ENCODE results near the gene PMPCA.
"Not testable (repeated sequence)": the region's sequence is repeated elsewhere in the genome, so short reads cannot be mapped to it uniquely, and the experiment has no call there.

The PMPCA gene

DNA sequence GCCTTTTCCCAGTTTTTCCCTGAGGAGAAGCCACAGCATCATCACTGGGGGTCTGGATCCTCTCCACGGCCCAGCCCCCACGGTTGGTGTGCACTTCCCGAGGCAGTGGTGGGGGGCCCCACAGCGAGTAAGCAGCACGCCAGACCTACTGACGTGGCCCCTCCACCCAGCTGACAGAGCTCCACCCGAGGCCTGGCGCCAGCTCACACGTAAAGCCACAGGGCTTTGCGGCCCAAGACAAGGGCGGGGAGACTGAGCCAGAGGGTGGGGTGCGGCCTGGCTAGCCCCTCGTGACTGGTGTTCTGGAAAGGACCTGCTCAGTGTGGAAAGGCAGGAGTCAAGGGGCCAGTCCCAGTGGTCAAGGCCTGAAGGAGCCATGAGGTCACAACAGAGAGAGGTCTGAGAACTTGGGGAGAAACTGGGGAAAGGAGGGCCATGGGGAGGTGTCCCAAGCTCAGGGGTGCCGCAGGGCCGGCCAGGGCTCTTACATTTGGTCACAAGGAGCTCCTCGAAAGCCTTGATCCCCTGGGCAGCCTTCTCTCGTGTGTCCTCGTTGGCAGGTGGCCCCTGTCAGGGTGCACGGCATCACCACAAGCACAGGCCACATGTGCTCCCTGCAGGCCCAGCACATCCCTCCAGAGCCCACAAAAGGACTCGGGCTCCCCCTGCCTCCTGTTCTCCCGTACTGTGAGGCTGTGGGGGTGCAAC is 16.0 kb upstream of the PMPCA start:
- DNase-seq, result no peak

DNA sequence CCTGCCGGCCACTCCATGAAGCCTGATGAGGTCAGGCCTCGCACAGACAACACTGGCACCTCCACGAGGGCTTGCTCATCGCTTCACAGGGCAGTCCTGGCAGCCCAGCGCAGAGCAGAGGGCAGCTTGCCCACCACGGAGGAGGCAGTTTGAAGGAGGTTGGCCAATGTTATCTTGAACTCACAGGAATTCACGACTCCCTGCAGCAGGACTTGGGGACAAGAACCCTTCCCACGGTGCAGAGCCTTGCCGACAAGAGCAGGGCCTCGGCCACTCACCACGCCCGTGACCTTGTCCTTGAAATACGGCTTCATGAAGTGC is 15.5 kb upstream of the PMPCA start:
- no peak for DNase-seq

DNA sequence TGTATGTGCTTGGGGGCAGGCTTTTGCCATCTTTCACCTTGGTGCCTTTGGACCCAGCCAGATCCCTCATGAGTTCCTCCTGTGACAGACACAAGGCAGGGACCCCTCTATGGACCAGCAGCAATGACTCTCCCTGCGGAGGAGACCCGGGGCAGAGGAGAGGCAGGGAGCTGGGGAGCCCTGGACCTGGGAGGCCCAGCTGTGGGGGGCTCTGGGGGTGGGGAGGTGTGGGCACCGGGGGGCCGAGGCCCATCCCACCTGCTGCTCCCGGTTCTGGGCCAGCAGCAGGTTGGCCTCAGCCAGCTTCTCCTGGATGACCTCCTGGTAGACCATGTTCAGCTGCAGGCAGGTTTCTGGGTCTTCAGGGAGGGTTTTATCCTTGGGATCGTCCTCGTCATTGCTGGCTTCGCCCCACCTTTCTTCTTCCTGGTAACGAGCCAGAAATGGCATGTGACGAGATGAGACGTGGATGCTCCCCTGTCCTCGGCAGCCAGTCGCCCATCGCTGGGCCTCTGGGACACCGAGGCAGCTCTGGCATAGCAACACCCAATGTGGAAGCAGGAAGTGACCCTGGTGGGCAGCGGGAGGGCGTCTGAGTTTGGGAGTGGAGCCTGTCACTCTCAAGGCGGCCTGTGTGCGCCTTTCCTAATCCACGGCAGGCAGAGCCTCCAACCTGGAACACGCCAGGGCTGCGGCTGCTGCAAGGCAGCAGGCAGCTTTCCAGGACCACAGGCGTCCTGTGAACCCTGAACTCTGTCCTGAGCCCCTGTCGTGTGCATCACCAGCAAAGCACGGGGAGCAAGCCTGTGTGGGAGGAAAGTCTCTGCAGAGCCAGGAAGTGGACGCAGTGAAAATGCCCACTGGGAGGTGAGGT is 14.9 kb upstream of the PMPCA start:
- no peak for DNase-seq

DNA sequence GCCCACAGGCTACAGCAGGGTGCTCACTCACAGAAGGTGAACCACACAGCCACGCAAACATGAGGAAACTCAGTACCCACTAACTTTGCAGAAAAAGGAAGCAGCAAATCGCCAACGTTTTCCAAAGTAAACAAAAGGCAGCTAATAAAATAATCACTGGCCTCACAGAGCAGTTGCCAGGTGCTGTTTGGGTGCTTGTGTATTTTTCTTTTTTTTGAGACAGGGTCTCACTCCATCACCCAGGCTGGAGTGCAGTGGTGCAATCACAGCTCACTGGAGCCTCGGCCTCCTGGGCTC is 14.3 kb upstream of the PMPCA start:
- no peak for DNase-seq

DNA sequence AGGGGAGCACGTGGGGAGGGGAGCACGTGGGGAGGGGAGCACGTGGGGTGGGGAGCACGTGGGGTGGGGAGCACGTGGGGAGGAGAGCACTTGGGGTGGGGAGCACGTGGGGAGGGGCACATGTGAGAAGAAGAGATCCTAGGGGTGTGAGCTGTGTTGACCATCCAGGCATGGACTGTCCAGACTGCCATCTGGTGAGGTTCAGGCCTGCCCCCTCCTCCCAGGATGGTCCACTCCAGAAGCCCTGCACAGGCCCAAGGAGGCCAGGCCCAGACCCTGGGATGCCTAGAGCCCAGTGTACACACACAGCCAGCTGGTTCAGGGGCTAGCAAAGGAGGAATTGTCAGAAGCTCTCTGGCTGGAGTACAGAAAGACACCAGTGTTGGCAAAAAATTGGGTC is 12.8 kb upstream of the PMPCA start:
- no peak for DNase-seq

DNA sequence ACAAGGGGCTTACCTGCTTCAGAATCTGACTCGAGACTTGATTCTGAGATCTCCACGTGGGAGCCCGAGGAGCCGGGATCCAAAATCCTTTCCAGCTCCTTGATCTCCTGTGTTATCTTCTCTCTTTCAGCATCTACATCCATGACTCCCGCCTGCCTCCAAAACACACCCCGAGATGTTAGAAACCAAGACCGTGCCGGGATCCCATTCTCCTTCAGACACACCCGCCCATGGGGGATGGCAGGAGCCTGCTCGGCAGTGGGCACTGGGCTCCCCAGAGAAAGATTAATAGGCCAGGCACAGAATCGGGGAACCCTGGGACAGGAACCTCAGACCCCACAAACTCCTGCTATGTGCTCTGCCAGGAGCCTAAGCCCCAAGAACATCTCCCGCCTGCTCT is 12.2 kb upstream of the PMPCA start:
- no peak for DNase-seq

DNA sequence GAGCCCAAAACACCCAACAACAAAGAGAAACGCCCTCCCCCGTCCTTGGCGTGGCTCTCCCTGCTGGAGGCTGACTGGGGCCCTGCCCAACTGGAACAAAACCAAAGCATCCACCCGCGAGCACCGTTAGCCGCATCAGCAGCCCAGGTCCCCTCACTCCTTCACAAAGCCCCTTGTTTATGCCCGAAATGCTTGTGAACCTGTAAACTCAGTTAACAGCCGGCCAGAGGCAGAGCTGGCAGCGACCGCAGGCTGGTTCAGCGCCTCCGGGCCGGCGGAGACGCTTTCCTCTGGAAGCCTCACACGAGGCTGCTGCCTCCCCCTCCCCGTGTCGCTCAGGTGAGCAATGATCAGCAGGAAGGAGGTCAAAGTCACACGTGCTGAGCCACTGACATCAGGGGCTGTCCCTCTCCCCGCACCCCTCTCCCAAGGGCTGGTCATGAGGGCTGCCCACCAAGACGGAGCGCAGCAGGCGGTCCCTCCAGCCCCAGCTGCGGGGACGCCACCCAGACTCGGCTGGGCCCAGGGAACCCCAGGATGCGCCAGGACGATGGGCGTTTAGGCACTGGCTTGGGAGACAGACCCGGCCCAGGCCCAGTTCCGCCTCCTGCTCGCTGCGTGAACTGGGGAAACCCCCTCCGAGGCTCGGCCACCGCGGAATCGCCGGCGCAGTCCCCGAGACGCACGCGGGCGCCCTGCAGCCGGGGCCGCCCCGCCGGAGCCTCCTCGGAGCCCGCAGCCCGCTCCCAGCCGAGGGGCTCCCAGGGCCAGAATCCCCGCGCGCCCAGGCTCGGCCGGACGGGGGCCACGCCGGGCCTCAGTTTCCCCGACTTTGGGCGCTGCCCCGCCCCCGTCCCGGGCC is 11.1 kb upstream of the PMPCA start:
- no peak for DNase-seq

DNA sequence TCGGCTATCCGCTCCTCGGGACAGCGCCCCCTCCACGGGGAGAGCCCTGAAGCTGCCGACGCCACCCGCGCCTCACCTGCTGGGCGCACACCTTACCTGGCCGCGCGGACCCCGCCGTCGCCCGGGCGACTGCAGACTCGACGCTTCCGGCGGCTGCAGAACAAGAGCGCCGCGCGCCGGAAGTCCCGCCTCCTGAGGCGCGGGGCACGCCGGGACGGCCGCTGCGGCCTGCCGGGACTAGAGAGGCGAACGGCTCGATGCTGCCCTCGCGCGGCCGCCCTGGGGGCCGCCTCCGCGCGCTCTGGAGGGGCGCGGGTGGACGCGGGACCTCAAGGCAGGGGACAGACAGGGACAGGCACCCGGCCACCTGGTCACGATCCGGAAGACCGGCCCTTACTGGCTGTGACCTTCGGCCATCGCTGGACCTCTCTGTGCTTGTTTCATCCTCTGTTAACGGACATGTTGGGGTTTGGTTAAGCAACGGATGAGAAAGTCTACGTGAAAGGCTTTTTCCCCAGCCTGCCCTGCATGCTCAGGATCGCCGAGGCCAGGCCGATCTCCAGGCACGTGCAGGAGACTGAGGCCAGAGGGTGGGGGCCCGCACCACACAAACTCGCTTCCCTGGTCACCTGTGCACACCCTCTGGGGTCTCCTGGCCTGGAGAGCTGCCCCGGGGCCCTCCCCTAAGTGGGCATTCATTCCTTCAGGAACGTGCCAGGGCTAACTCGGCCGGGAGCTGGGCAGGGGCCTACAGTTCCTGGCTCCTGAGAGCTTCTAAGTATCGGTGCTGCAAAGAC is 10.2 kb upstream of the PMPCA start, which contains the start of gene SNAPC4:
Gene SNAPC4, minus strand, starts transcription at position 133 of the 797 bp plus-strand sequence. CDS start 1,742 bp downstream, outside the sequence.
- peak; percentile 89 for DNase-seq

DNA sequence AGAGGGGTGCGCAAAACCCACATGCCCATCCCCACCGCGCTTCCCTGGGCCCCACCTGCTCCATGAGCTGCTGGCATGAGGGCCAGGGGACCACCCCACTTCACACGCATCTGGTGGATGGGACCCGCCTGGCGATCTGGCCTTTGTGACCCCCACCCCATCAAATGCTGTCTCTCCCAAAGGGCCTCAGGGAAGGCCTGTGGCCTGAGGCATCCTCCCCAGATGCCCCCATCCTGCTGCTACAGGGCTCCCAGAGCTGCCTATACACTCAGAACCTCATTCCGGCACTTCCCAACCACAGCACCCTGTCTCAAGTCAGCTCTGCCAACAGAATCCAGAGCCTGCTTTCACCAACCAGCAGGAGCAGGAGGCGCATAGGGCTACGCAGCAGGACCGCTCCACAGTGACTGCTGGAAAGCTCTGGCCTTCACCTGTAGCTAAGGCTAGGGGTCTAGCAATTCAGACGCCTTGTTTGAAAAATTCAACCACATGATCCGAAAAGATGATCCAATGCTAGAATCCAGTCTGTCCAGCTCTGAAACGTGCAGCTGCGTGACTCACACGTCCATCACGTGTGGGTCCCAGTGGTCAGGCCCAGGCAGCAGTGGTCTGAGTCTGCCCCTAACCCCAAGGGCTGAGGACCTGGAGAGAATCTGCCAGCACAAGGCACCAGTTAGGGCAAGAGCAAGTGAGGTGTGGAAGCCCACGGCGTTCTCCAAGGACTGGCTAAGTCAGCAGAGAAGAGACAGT is 9.1 kb upstream of the PMPCA start:
- no peak for DNase-seq

DNA sequence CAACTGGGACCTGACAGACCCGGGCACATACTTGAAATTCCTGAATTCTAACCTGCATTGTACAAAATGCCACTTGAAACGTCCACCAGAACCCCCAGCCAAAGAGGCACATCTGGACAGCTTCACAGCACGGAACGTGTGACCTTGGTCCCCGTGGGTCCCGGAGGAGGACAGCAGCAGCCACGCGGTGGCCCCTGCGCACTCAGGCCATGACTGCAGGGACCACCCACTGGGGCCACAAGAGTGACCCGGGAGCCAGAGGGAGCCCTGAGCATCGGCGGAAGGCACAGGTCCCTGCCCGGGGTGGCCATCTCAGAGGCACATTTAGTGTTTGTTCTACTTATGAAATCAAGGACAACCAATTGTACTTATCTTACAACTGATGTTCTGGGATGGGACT is 8.4 kb upstream of the PMPCA start:
- no peak for DNase-seq

DNA sequence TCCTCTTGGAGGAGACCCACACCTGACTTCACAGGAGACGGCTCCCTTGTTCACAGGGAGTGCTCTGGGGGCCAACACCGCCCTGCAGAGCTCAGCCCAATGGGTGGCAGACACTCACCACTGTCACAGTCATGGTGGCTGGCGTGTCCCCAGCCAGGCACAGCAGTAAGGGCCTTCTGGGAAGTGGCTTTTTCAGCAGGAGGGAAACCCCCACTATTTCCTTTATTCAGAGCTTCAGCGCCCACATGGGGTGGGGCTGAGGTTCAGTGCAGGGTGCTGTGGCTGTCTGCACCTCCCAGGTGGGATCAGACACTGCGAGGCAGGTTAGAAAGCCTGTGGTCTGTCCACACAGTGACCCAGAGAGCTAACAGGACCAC is 6.9 kb upstream of the PMPCA start:
- DNase-seq, result peak; percentile 80

DNA sequence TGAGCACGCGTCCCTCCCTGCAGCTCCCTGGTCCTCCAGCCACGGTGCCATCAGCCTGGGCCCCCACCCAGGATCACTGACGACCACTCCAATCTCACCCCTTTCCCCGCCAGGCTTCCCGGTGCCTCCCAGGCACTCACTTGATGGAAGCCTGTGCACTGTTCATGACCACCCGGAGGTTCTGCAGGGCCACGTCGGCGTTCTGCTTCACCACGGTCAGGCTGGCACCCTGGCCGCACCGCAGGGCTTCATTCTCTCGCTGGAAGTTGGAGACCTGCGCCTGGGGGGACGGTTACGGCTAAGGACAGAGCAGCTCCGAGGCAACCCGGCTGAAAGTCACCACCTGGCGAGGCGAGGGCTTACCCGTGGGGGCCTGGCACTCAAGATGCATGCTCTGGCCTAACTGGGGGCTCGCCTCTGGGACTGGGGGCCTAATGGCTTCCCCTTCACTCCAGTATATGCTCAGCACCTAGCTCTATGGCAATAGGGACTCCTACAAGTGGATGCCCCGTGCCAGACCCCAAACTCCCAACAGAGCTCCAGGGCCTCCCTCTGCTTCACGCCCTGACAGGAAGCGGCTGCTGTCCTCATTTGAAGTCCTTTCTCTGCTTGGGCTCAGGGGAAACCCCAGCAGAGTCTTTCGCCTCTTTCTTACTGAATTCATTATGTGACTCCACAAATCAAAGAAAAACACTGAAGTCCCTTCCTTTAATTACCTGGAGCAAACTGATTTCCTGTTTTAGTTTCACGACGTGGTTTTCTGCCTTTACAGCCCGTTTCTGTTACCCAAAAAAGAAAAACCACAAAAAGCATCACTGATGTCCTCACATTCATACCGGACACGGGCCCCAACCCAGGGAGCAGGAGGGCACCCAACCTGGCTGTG is 6.3 kb upstream of the PMPCA start:
- no peak for DNase-seq

DNA sequence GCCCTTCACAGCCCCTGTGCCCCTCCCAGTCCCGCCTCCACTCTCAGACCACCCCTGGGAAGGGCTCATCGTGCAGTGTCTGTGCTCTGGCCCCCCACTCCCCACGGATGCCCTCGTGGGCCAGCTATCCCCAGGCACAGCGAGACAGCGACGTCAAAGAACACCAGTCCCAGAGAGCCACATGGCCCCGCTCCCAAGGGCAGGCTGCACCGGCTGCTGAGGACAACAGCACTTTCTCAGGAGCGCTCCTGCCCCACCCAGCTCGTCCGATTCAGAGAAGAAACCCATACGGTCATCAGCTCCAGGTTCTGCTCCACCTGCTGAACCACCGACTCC is 5.7 kb upstream of the PMPCA start:
- no peak for DNase-seq

DNA sequence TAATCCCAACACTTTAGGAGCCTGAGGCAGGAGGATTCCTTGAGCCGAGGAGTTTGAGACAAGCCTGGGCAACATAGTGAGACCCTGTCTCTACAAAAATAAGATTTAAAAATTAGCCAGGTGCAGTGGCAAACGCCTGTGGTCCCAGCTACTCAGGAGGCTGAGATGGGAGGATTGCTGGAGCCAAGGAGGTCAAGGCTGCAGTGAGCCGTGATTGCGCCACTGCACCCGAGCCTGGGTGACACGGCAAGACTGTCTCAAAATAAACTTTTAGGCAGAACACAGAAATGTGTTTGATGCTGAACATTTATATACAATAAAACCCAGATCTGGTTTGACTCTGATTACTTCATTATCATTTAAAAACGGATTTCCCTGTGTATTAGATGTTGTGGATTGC is 5.0 kb upstream of the PMPCA start:
- DNase-seq, result no peak

DNA sequence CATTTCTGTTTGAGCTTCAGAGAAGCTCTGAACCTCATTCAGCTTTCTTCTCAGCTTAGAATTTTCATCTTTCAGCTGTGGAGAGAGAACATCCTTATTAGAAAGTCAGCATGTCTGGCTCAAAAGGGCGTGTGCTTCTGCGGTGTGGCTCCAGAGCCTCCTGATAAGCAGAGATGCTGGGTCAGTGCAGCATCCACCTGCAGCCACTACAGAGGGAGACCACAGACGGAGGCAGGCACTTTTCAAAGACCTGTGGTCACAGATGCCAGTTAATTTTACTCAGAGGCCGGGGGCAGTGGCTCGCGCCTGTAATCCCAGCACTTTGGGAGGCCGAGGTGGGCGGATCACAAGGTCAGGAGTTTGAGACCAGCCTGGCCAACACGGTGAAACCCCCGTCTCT is 4.6 kb upstream of the PMPCA start:
- not testable (repeated sequence) for DNase-seq

DNA sequence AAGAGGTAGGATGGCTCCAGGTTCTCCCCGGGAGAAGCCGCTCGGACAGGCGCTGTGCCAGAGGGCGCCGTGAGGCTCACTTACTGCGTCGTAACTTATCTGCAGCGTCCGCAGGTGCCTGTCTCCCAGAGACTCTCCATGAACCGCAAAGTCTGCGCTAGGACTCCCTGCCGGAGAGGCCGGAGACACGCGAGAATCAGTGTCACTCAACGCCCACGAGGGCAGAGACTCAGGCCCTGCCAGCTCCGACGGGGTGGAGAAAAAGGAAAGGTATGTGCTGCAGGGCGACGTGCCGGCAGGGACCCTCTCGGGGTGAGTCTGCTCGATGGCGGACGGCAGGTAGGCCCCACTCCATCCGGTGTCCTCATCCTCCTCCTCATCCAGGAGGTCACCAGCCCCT is 3.4 kb upstream of the PMPCA start:
- DNase-seq, result not testable (repeated sequence)

DNA sequence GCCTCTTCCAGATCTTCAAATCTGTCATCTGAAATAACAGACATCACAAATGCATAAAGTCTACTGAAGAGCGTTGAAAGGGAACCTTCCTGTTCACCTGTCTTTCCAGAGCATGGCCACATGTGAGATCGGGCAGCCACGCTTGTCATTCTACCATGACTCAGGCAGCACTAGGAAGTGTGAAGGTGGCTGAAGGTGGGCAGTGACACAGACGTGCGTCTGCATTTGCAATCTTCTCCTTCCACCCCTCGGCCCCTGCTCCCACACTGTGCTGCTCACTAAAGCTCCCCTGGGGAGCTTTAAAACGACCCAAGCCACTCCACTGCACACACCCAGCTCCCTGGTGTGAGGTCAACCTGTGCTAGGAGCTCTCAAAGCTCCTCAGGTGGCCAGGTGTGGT is 2.5 kb upstream of the PMPCA start:
- no peak for DNase-seq

DNA sequence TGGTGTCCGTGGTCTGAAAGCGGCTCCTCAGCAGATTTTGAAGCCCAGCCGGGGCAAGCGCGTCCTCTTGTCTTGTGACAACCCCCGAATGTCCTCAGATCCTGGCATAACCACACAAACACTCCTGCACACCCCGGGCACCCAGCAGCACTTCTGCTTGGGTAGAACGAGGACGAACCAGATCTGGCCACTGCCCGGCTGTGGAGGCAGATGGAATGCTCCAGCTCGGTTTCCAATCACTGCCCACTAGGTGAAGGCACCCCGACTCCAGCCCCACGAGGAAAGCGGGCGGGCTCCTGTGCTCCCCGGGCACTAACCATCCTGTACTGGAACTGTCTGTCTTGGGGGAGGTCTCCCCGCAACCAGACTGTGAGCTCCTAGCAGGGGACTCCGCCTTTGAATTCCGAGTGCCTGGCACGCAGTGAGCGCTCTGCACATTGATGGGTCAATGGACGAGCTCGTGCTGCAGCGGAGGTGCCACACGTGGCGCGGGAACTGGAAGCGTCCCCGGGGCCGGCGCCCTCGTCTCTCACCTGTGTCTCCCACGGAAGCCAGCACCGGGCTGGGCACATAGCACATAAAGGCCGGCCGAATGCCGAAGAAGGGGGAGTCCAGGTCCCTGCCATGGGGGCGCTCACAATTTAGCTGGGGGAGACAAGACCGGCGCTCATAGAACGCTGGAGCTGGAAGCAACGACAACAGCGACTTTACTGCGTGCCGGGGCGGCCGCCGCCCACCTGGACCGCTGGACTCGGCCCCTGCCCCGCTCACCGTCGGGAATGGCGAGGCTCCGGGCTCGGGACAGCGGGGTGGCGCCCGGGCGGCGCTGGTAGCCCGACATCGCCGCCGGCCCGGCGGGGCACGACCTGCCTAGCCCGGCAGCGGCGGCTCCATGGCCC is 652 bp upstream of the PMPCA start:
- no peak for DNase-seq

DNA sequence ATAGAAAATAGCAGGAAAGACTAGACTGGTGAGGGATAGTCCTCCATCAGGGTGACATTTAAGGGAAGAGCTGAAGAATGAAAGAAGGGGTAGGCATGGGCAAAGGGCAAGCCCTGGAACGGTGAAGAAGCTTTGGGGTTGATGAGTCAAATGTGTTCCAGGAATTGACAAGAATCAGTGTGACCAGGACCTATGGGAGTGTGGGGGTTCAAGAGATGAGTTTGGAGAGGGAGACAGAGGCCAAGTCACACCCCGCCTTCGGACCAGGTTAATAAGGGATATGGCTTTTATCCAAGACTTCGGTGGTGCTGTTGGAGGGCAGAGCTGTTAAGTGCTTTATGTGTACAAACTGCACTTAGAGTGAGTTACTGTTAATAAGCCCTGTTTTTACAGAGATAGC is 920 bp downstream of the PMPCA start:
- DNase-seq, result no peak

DNA sequence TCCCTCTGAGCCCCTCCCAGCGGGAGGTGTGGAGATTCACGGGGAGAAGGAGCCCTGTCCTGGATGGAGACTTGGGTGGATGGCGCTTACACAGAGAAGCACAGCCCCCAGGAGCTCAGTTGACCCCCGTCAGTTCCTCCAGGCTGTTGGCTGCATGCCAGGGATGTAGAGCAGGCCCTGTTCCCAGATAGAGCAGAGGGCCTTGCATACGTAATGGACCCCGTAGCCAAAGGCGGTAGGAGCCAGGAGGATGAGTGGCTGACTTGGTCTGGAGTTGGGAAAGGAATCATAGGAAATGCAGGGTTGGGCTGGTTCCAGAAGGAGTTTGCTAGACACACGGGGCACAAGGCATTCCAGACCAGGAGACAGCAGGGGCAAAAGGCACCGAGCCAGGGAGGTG is 2.5 kb downstream of the PMPCA start:
- no peak for DNase-seq

Data from CD4-positive, alpha-beta T cell treated with Interleukin-15 for 1 hour (primary cell).